HAP-1 (cell line): ENCODE results near the gene RASGEF1B.

ENCODE experiments used
- DNase-seq, 2 experiments: peaks; one replicate each; pipeline ENCODE4 v3.0.0-alpha.2; 2016 to 2020; ENCODE audit warnings: low spot score in 2 of 2
- H3K27me3 ChIP-seq: fragments of 250-450 bp; sonication (Bioruptor Pico); 2 replicates; pipeline ENCODE4 v1.5.1; 2020; ENCODE audit warnings: low read depth, mild to moderate bottlenecking, moderate library complexity
- H3K36me3 ChIP-seq: fragments of 250-450 bp; sonication (Bioruptor Pico); replicated peaks from 2 replicates; pipeline ENCODE4 v1.5.1; 2020; ENCODE audit warnings: mild to moderate bottlenecking
- H3K4me1 ChIP-seq: fragments of 250-450 bp; sonication (Bioruptor Pico); 2 replicates; pipeline ENCODE4 v1.5.1; 2020; ENCODE audit warnings: mild to moderate bottlenecking
- H3K4me3 ChIP-seq: fragments of 250-450 bp; sonication (Bioruptor Pico); 2 replicates; pipeline ENCODE4 v1.5.1; 2020; ENCODE audit warnings: mild to moderate bottlenecking, moderate library complexity
- H3K9me3 ChIP-seq: fragments of 250-450 bp; sonication (Bioruptor Pico); 2 replicates; pipeline ENCODE4 v1.5.1; 2020; ENCODE audit warnings: mild to moderate bottlenecking, moderate library complexity
- in situ Hi-C: fragments of 300-500 bp; cut with MboI; formaldehyde crosslinking; loops from 3 replicates; pipeline ENCODE4 v1.14.3; 2020; ENCODE audit warnings: low sequenced_read_pairs, inconsistent platforms, mixed read lengths

RASGEF1B gene

DNA sequence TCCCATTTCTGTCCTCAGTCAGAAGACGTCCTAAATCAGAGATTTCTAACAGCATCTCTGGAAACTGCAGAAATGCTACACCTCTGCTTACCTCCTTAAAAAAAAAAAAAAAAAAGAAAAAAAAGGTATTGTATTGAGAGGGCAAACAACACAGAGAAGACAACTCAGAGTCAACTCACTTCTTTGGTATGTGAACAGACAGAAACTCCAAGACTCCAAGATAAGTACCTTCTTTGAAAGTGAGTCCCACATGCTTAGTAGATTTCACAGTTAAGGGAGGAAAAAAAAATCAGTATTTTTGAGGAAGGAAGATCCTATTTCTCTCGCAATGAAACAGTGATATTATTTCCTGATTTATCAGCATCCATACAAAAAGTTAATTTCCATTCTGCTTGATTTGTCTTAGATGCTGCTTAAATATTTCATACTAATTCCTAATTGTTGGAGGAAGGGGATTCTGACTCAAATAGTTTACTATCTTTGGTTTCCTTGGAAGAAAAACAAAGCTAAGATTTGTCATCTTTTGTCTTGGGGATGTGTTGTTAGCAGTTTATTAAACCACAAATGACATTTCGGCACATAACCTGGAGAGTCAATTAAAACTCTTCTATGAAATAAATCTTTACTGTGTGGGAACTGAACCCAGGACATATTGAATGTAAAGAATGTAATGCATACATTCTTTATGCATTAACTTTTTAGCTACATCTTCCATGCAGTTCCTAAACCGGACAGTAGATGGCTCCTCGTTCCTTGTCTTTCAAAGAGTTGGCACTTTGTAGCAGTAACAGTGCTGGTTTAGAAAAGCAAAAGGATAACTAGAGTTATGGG is 4.7 kb downstream of the RASGEF1B start:
- no peak overlapping the region for H3K4me3 ChIP-seq
- in situ Hi-C loops = no loop called here
- no peaks in the 10 kb centered on the region for H3K36me3 ChIP-seq
- peak; percentile 61 to 81 for DNase-seq
- no peaks in the 10 kb centered on the region for H3K9me3 ChIP-seq
- H3K27me3 ChIP-seq = peaks cover 17% of the 10 kb centered on the region
- no peaks in the 10 kb centered on the region for H3K4me1 ChIP-seq

DNA sequence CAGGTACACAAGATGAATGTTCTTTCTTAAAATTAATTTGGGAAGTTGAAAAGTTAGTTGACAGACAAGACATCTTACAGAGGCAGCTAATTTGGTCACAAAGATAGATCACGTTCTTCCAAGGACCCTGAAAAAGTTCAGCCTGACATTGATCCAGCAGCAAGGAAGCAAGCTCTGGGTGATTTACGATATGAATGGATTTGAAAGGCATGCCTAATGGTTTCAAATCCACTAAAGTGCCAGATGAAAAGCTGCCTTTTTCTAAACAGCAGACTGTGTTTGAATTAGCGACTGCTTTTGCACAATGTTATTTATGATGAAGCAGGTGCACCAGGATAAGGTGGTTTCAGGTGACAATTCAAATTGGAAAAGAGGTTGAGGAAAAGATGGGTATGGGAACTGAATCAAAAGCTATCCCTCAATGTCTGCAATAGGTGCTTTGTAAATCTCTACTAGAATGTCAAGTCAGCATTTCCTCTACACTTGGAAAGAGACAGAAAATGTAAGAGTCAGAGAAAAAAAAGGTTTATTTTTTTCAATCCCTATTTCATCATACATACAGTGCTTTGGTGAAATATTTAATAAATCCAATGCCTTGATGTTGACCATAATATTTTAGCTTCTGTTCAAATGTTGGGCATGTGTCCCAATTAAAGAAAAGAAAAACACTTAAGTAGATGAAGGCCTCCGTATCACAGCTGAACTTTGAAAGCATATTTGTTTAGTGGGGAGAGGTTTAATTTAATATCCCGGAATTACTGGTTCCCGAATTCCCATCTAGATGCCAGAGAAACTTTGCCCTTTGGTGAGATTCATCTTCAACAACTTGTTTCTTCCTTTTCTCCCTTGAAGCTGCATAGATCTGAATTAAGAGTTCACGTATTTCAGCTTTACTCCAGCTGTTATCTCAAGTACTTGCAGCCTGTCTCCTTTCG is 6.0 kb downstream of the RASGEF1B start:
- no peaks in the 10 kb centered on the region for H3K9me3 ChIP-seq
- in situ Hi-C loops = no loop called here
- peaks cover 11% of the 10 kb centered on the region for H3K27me3 ChIP-seq
- no peak for DNase-seq
- no peaks in the 10 kb centered on the region for H3K4me1 ChIP-seq
- no peak overlapping the region for H3K4me3 ChIP-seq
- H3K36me3 ChIP-seq = no peaks in the 10 kb centered on the region

DNA sequence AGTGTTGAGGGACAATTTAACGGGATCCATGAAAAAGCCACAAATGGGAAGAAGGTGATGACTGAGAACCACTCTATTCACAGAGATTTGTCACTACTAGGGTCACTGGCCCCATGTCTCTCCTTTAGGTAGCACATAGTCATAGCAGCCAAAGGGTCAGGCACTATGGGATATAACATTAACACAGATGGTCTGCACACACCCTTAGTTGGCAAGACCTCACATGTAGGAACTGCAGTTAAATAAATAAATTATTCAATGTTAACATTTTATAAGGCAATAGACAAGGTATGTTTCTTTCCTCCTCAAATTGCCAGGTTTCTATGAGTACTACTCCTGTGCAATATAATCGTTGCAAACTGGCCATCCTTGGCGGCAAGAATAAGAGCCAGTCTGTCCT is 10.9 kb downstream of the RASGEF1B start:
- Histone ChIP-seq H3K9me3 (no peaks in the 10 kb centered on the region), H3K4me1 (no peaks in the 10 kb centered on the region), H3K36me3 (no peaks in the 10 kb centered on the region), H3K27me3 (no peaks in the 10 kb centered on the region; the same call in 1 of the 2 replicates), H3K4me3 (no peak overlapping the region)
- in situ Hi-C loops = no loop called here
- no peak for DNase-seq

DNA sequence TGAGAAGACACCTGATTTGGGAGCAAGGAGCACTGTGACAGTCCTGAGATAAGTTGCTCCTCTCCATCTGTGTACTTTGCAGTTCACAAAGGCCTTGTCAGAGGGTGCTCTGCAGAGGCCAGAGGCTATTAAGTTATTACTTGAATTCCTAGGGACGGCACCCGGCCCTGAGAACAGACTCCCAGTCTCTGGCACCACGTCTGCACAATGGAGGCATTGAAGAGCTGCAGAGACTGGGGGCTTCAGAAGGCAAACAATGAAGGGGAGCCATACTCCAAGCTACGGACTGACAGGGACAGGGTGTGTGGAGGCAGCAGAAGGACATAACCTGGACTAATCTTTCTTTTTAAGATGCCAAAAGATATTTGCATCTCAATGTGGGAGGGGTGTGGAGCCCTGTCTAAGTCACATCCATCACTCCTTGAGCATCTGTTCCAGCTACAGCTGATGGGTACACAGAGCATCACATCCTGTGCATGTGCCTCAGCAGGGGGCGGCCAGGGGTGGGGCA is 11.5 kb downstream of the RASGEF1B start:
- Histone ChIP-seq H3K9me3 (no peaks in the 10 kb centered on the region), H3K4me3 (no peak overlapping the region), H3K4me1 (no peaks in the 10 kb centered on the region), H3K27me3 (no peaks in the 10 kb centered on the region; the same call in 1 of the 2 replicates), H3K36me3 (no peaks in the 10 kb centered on the region)
- no peak for DNase-seq
- in situ Hi-C loops = no loop called here

DNA sequence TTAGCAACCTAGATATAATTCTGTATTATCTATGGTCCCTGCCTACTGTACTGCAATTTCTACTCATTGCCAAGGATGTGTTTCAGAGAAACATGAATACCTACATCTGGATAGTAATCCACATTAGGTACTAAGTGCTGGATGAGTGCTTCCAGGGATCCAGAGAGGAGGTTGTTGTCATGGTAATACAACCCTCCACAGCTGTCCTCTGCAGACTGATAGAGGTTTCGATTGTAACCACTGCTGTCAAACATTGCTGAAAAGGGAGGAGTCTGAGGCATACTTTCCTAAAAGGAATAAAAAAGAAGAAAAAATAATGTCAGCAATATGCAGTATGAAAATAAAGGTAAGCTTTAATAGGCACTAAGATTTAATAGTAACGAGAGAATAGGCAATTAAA is 12.5 kb downstream of the RASGEF1B start:
- no peak for DNase-seq
- Histone ChIP-seq H3K4me1 (no peaks in the 10 kb centered on the region), H3K27me3 (no peaks in the 10 kb centered on the region; the same call in 1 of the 2 replicates), H3K9me3 (no peaks in the 10 kb centered on the region), H3K36me3 (no peaks in the 10 kb centered on the region), H3K4me3 (no peak overlapping the region)
- in situ Hi-C loops = no loop called here

DNA sequence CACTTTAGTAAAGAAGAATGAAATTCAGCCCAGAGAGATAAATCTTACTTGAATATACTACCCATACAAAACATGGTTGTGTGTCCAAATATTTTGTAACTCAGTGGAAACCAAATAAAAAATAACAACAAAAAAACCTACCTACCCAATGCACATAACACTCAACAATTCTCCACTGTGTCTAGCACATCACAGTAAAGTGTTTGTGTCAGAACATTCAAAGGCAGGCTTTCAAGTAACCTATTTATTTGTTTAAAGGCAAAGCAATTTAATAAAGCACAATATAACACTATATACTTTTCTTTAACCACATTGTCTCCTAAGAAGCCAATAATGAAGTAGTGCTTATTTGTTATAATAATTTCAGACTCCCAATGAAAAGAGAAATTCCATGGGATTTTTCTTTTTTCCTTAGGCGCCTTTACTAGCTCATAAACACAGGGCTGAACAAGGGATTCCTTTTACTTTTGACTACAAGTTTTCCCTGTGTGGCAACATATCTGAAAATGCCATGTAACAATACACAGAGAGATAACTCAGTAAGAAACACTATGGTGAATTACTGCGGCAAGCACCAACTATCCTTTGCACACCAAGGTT is 13.7 kb downstream of the RASGEF1B start:
- no peaks in the 10 kb centered on the region for H3K4me1 ChIP-seq
- H3K4me3 ChIP-seq = no peak overlapping the region
- H3K27me3 ChIP-seq = no peaks in the 10 kb centered on the region; the same call in 1 of the 2 replicates
- H3K36me3 ChIP-seq = no peaks in the 10 kb centered on the region
- in situ Hi-C loops = no loop called here
- no peaks in the 10 kb centered on the region for H3K9me3 ChIP-seq
- no peak for DNase-seq

DNA sequence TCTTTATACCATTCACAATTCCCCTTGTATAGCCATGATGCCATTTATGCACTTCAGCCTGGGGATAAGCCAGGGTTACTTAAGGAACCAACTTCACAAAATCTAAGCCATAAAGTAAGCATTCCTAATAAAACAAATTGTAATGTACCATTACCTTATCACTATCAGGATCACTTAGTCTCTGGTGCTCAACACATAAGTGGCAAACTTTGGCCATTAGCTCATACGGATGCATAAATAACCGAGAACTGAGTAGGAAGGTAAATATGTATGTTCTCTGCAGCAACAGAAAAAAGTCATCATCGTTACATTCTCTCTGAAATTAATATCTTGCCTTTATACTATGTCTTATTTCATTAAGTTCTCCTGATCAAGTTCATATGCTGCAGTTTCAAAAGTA is 14.4 kb downstream of the RASGEF1B start:
- no peaks in the 10 kb centered on the region; the same call in 1 of the 2 replicates for H3K27me3 ChIP-seq

DNA sequence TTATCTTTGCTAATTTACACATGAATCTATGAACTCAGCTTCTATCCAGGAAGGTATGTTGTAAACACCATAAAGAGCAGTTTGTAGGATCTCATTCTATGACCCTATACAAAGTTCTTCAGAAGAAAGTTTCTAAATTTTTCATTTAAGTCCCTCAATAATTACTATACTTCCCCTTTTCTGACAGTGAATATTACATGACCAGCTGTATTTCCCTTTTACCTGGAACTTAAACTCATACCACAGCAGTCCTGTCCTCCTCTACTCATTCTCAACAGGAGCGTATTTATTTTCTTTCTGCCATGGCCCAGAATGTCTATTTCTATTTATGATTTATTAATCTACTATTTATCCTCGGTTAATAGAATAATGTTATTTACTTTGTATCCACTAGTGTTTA is 15.8 kb downstream of the RASGEF1B start:
- Histone ChIP-seq H3K27me3 (no peaks in the 10 kb centered on the region; the same call in 1 of the 2 replicates), H3K4me3 (no peak overlapping the region), H3K36me3 (no peaks in the 10 kb centered on the region), H3K9me3 (no peaks in the 10 kb centered on the region), H3K4me1 (no peaks in the 10 kb centered on the region)
- in situ Hi-C loops = no loop called here
- DNase-seq = no peak

More for the DNA sequence above, 14.4 kb downstream of the RASGEF1B start:
- no peaks in the 10 kb centered on the region for H3K4me1 ChIP-seq
- in situ Hi-C loops = no loop called here
- no peak overlapping the region for H3K4me3 ChIP-seq
- no peaks in the 10 kb centered on the region for H3K9me3 ChIP-seq
- no peak for DNase-seq
- H3K36me3 ChIP-seq = no peaks in the 10 kb centered on the region

DNA sequence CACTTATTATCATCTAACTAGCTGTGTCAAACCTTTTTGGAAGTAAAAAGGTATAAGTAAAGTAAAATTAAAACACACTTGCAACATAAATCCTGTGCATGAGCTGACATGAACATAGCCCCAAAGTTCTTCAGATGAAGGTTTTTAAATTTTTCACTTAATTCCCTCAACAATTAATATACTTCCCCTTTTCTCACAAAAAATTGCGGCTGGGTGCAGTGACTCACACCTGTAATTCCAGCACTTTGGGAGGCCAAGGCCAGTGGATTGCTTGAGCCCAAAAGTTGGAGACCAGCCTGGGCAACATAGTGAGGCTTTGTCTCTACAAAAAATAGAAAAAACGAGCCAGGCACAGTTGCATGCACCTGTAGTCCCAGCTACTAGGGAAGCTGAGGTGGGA is 16.8 kb downstream of the RASGEF1B start:
- Histone ChIP-seq H3K4me1 (no peaks in the 10 kb centered on the region), H3K36me3 (no peaks in the 10 kb centered on the region)
- in situ Hi-C loops = no loop called here

DNA sequence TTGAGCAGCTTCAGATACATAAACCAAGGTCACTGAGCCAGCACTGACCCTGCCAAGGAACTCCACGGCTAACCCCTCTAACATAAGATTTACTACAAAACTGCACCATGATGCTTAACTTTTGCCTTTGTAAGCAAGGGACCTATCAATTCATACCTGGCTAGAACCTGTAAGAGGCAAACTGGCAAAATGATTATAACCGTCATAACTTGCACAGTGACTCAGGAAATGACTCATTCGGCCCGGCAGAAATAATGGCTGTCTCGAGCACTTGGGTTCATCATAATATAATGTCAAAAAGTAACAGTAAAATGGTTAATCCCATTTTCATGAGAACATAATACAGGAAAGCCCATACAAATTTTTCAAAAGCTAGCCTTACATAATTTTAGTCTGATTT is 17.2 kb downstream of the RASGEF1B start:
- Histone ChIP-seq H3K4me3 (no peak overlapping the region), H3K4me1 (no peaks in the 10 kb centered on the region), H3K36me3 (no peaks in the 10 kb centered on the region), H3K9me3 (no peaks in the 10 kb centered on the region), H3K27me3 (no peaks in the 10 kb centered on the region; the same call in 1 of the 2 replicates)
- in situ Hi-C loops = no loop called here
- no peak for DNase-seq

More for the DNA sequence above, 16.8 kb downstream of the RASGEF1B start:
- H3K27me3 ChIP-seq = no peaks in the 10 kb centered on the region; the same call in 1 of the 2 replicates
- DNase-seq = no peak
- H3K9me3 ChIP-seq = no peaks in the 10 kb centered on the region
- H3K4me3 ChIP-seq = no peak overlapping the region

DNA sequence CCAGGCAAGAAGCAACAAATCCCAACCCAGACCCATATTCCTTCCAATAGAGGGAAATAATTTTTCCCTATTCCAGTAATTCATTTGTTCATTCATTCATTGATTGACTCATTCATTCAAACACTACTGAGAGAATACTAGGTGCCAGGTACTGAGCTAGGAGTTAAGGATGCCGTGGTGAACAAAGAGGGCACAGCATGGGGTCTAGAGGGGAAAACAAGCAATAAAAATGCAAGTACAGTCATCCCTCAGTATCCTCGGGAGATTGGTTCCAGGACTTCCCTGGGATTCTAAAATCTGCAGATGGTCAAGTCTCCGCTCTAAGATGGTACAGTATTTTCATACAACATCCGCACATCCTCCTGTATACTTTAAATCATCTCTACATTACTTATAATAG is 18.7 kb downstream of the RASGEF1B start:
- in situ Hi-C loops = no loop called here
- Histone ChIP-seq H3K36me3 (no peaks in the 10 kb centered on the region), H3K27me3 (no peaks in the 10 kb centered on the region; the same call in 1 of the 2 replicates), H3K4me1 (no peaks in the 10 kb centered on the region), H3K9me3 (no peaks in the 10 kb centered on the region), H3K4me3 (no peak overlapping the region)
- DNase-seq = no peak

DNA sequence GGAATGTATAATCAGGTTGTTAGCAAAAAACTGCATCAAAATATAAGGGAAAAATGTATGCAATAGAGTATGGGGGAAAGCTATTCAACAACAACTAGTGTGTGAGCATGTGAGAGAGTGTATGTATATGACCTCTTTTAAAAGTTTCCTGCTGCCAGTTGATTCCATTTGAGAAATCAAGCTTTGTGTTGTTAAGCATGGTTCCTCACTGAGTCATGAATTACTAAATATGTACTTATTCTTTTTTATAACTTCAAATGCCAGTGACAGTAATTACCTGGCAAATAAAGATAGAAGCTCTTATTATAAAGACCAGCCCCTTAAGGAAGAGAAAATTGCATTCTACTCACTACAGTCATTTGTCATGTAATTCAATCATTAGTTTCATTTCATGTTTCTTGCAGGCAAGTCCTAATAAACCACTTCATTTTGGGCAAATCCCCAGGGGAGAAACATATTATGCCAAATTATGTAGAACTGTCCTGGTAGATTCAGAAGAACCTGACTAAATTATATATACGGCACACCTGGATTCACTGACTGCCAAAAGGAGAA is 19.2 kb downstream of the RASGEF1B start:
- Histone ChIP-seq H3K9me3 (no peaks in the 10 kb centered on the region), H3K4me3 (no peak overlapping the region), H3K27me3 (no peaks in the 10 kb centered on the region; the same call in 1 of the 2 replicates), H3K36me3 (no peaks in the 10 kb centered on the region), H3K4me1 (no peaks in the 10 kb centered on the region)
- no peak for DNase-seq
- in situ Hi-C loops = no loop called here

DNA sequence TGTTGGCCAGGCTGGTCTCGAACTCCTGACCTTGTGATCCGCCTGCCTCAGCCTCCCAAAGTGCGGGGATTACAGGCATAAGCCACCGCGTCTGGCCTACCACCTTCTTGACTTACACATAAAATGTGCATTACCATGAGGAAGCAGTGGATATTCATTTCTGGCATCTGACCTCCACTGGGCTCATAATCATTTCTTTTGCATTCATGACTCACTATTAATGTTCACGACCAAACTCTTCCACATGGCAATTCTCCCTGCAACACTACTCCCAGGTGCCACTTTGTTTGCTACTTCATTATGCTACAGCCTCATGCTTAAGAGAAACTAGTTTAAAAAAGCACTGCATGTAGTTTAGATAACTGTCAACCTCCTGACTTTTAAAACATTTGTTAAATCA is 22.7 kb downstream of the RASGEF1B start:
- no peaks in the 10 kb centered on the region for H3K9me3 ChIP-seq
- no peaks in the 10 kb centered on the region for H3K4me1 ChIP-seq
- DNase-seq = no peak
- H3K36me3 ChIP-seq = no peaks in the 10 kb centered on the region
- no peak overlapping the region for H3K4me3 ChIP-seq
- in situ Hi-C loops = no loop called here
- H3K27me3 ChIP-seq = no peaks in the 10 kb centered on the region
